Esophagus muscularis mucosa (tissue), 4 donors: ENCODE measurements around the gene TCERG1L. TPM values are rescaled to one million over a fixed set of nuclear protein-coding genes. Genes with fewer than 3 reads are reported as not detected.

Source experiments
- DNase-seq: peaks from one replicate; pipeline ENCODE4 v3.0.0-alpha.2; 2017; ENCODE audit errors: extremely low spot score
- H3K27ac ChIP-seq, 4 donors: fragments of 200-600 bp; sonication (generic); replicated peaks in 1 of 4; 1 replicate in 3 of 4; 2 replicates in 1 of 4; pipeline ENCODE4 v1.5.1; 2016 to 2019; ENCODE audit warnings: mild to moderate bottlenecking in 1 of 4
- H3K27me3 ChIP-seq, 4 donors: fragments of 200-600 bp; sonication (generic); one replicate each; pipeline versions ENCODE4 v1.5.1 to v1.6.0; 2016 to 2019
- H3K36me3 ChIP-seq, 4 donors: fragments of 200-600 bp; sonication (generic); one replicate each; pipeline ENCODE4 v1.5.1; 2016 to 2019
- H3K4me1 ChIP-seq, 4 donors: fragments of 200-600 bp; sonication (generic); one replicate each; pipeline ENCODE4 v1.5.1; 2016 to 2019
- H3K4me3 ChIP-seq, 4 donors: fragments of 200-600 bp; sonication (generic); 1 replicate in 2 of 4; 2 replicates in 2 of 4; pipeline ENCODE4 v1.5.1; 2016 to 2019; ENCODE audit warnings: mild to moderate bottlenecking in 4 of 4, moderate library complexity in 1 of 4
- H3K9me3 ChIP-seq, 4 donors: fragments of 200-600 bp; sonication (generic); 1 replicate in 3 of 4; 2 replicates in 1 of 4; pipeline ENCODE4 v1.5.1; 2016 to 2019
- EP300 ChIP-seq: sonication (generic); formaldehyde crosslinking; IDR thresholded peaks from one replicate; pipeline ENCODE4 v1.6.1; 2017; ENCODE audit warnings: antibody characterized with exemption
- POLR2A ChIP-seq: fragments of 450-650 bp; IDR thresholded peaks from one replicate; pipeline ENCODE4 v1.6.1; 2017; ENCODE audit warnings: antibody characterized with exemption, moderate library complexity, mild to moderate bottlenecking, low read depth
- POLR2AphosphoS5 ChIP-seq, 2 donors: sonication (generic); formaldehyde crosslinking; IDR thresholded peaks; one replicate each; pipeline ENCODE4 v1.6.1; 2017; ENCODE audit warnings: antibody characterized with exemption in 2 of 2
- WGBS: methylation state at CpG from one replicate; pipeline ENCODE4 v1.1.5; 2018; 5-methylcytosine and 5-hydroxymethylcytosine counted together
- intact Hi-C: fragments of 100-400 bp; cut with DNase I; formaldehyde crosslinking; loops from one replicate; pipeline ENCODE4 v1.15.1; 2023
- total RNA-seq, 4 donors: library from RNA; depleted of rRNA; stranded (reverse); fragments of >200 nt; gene quantifications; one replicate each; pipeline versions ENCODE4 v1.1.0 to v1.2.1, GENCODE V29; 2016
- TF ChIP-seq, protein P1 (sequence below), 3 experiments: fragments of 200-600 bp in 2 of 3; fragments of 450-650 bp in 1 of 3; sonication (generic) in 2 of 3; IDR thresholded peaks; one replicate each; pipeline ENCODE4 v1.5.1; 2017 to 2019; ENCODE audit warnings: antibody characterized with exemption in 3 of 3, mild to moderate bottlenecking in 2 of 3, moderate library complexity in 1 of 3

TCERG1L gene
- total RNA-seq, 4 donors from 2014 or later, result not detected

DNA sequence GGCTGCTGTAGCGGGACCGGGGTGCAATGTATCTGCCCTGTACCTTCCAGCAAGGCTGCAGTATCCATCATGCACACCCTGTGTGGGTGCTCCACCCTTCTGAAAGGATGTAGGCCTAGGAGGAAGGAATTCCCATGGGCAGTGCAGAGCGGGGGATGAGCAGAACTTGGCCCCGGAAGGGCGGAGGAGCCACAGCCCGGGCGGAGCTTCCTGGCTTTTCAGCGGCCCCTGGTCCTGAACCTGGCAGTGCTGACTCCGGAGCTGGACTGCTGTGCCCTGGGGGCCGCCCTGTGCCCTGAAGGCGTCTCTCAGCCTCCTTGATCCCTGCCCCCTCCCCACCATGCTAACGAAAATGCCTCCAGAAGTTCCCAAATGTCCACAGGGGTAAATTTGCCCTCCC lies 175.8 kb downstream of the TCERG1L start:
- 89% methylated on average over 9 of the region's 12 CpGs for WGBS
- TF ChIP-seq POLR2A (no peak), EP300 (no peak), POLR2AphosphoS5 (IDR thresholded peaks at IDR 0.05) (no peak)
- TF ChIP-seq, protein P1, sequence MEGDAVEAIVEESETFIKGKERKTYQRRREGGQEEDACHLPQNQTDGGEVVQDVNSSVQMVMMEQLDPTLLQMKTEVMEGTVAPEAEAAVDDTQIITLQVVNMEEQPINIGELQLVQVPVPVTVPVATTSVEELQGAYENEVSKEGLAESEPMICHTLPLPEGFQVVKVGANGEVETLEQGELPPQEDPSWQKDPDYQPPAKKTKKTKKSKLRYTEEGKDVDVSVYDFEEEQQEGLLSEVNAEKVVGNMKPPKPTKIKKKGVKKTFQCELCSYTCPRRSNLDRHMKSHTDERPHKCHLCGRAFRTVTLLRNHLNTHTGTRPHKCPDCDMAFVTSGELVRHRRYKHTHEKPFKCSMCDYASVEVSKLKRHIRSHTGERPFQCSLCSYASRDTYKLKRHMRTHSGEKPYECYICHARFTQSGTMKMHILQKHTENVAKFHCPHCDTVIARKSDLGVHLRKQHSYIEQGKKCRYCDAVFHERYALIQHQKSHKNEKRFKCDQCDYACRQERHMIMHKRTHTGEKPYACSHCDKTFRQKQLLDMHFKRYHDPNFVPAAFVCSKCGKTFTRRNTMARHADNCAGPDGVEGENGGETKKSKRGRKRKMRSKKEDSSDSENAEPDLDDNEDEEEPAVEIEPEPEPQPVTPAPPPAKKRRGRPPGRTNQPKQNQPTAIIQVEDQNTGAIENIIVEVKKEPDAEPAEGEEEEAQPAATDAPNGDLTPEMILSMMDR (IDR thresholded peaks at IDR 0.05), result no peak
- intact Hi-C loops, result no loop called here

DNA sequence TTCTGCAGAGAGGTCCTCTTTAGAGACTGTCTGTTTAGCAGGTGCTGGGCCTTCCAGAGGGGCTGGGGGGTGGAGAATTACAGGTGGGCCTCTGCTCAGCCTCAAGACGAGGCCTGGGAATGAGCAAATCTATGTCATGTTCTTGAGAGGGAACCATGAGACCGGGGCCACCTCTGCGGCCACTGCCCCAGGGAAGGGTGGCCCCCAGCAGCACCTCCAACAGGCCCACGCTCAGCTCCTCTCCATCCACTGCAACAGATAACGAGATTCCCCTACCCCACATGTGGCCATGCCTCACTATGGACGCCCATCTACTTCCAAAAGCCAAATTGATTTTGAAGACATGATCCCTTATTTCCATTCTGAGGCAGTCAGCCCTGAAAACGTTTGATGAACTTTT lies 176.9 kb downstream of the TCERG1L start:
- H3K27me3 ChIP-seq, result peaks cover 0 to 39% (median 0%) of the 10 kb centered on the region in 4 donors
- TF ChIP-seq, protein P1 (IDR thresholded peaks at IDR 0.05), result no peak
- no peak for TF ChIP-seq EP300
- TF ChIP-seq POLR2AphosphoS5 (IDR thresholded peaks at IDR 0.05), result no peak
- no peak for TF ChIP-seq POLR2A
- H3K9me3 ChIP-seq, result no peaks in the 10 kb centered on the region
- no peak overlapping the region for H3K4me3 ChIP-seq
- no peak overlapping the region for H3K27ac ChIP-seq
- no peaks in the 10 kb centered on the region for H3K36me3 ChIP-seq
- WGBS, result 87% methylated on average over 7 of the region's 7 CpGs
- no peak for DNase-seq
- H3K4me1 ChIP-seq, result peaks cover 4 to 17% (median 6%) of the 10 kb centered on the region in 4 donors
- intact Hi-C loops, result no loop called here

More for the DNA sequence above, 175.8 kb downstream of the TCERG1L start:
- H3K9me3 ChIP-seq, result no peaks in the 10 kb centered on the region
- peaks cover 0 to 43% (median 0%) of the 10 kb centered on the region in 4 donors for H3K27me3 ChIP-seq
- H3K4me3 ChIP-seq, result no peak overlapping the region
- no peak overlapping the region for H3K27ac ChIP-seq
- no peak for DNase-seq
- H3K4me1 ChIP-seq, result peaks cover 4 to 17% (median 6%) of the 10 kb centered on the region in 4 donors
- no peaks in the 10 kb centered on the region for H3K36me3 ChIP-seq

- WGBS, result 99% methylated on average over 7 of the region's 7 CpGs
- DNase-seq, result no peak
Observed at GRCh38 chr10:131134001-131134576, 177.4 kb downstream of the TCERG1L start.

GRCh38 chr10:131132681-131133080 lies 178.8 kb downstream of the TCERG1L start:
- TF ChIP-seq POLR2A (no peak), EP300 (no peak), POLR2AphosphoS5 (IDR thresholded peaks at IDR 0.05) (no peak)
- TF ChIP-seq, protein P1 (IDR thresholded peaks at IDR 0.05), result no peak
- DNase-seq, result no peak
- intact Hi-C loops, result no loop called here
- H3K27me3 ChIP-seq, result peaks cover 0 to 33% (median 0%) of the 10 kb centered on the region in 4 donors
- H3K4me3 ChIP-seq, result no peak overlapping the region
- peaks cover 4 to 17% (median 6%) of the 10 kb centered on the region in 4 donors for H3K4me1 ChIP-seq
- no peak overlapping the region for H3K27ac ChIP-seq
- WGBS, result 79% methylated on average over 8 of the region's 8 CpGs
- H3K9me3 ChIP-seq, result no peaks in the 10 kb centered on the region
- H3K36me3 ChIP-seq, result no peaks in the 10 kb centered on the region

More at GRCh38 chr10:131134001-131134576, 177.4 kb downstream of the TCERG1L start:
- Histone ChIP-seq H3K27ac (no peak overlapping the region), H3K4me1 (peaks cover 4 to 17% (median 6%) of the 10 kb centered on the region in 4 donors), H3K27me3 (peaks cover 0 to 40% (median 0%) of the 10 kb centered on the region in 4 donors), H3K9me3 (no peaks in the 10 kb centered on the region), H3K4me3 (no peak overlapping the region), H3K36me3 (no peaks in the 10 kb centered on the region)
- no peak for TF ChIP-seq POLR2AphosphoS5 (IDR thresholded peaks at IDR 0.05)
- TF ChIP-seq POLR2A, result no peak
- no peak for TF ChIP-seq EP300
- TF ChIP-seq, protein P1 (IDR thresholded peaks at IDR 0.05), result no peak
- intact Hi-C loops, result no loop called here
